ENCODE measurements around the gene IDUA.
A peak's percentile ranks its signal among the peaks of the same experiment; 100 is the strongest.
"Not testable (repeated sequence)": the region's sequence is repeated elsewhere in the genome, so short reads cannot be mapped to it uniquely, and the experiment has no call there.

IDUA gene

GRCh38 chr4:987624-988513, 1.0 kb downstream of the IDUA start:
- no peak for DNase-seq

- DNase-seq: no peak
Measured at GRCh38 chr4:988726-989721, 2.2 kb downstream of the IDUA start.

- DNase-seq: no peak
Measured at GRCh38 chr4:989722-990471, 3.1 kb downstream of the IDUA start.

- no peak for DNase-seq
Measured at GRCh38 chr4:990746-991367, 4.0 kb downstream of the IDUA start.

- no peak for DNase-seq
Measured at GRCh38 chr4:991451-992296, 4.8 kb downstream of the IDUA start.

- peak; percentile 56 for DNase-seq
Measured at GRCh38 chr4:992297-993110, 5.7 kb downstream of the IDUA start.

GRCh38 chr4:993111-994029, 6.5 kb downstream of the IDUA start, which contains the start of gene SLC26A1:
Gene SLC26A1, minus strand, starts transcription at chr4:993404. Its CDS starts 1,701 bp downstream, at chr4:991703.
- peak; percentile 40 for DNase-seq

GRCh38 chr4:995311-996026, 8.6 kb downstream of the IDUA start:
- DNase-seq: no peak

GRCh38 chr4:996030-996996, 9.5 kb downstream of the IDUA start:
- DNase-seq: no peak

- no peak for DNase-seq
Measured at GRCh38 chr4:996997-997374, 10.1 kb downstream of the IDUA start.

GRCh38 chr4:997375-998071, 10.7 kb downstream of the IDUA start:
- no peak for DNase-seq

GRCh38 chr4:998096-998691, 11.3 kb downstream of the IDUA start:
- DNase-seq: no peak

GRCh38 chr4:999240-999863, 12.5 kb downstream of the IDUA start:
- not testable (repeated sequence) for DNase-seq

- no peak for DNase-seq
Measured at GRCh38 chr4:999882-1000425, 13.1 kb downstream of the IDUA start.
